ENCODE results near the gene CHMP4A.
"Not testable (repeated sequence)": the region's sequence is repeated elsewhere in the genome, so short reads cannot be mapped to it uniquely, and the experiment has no call there.

CHMP4A gene

DNA sequence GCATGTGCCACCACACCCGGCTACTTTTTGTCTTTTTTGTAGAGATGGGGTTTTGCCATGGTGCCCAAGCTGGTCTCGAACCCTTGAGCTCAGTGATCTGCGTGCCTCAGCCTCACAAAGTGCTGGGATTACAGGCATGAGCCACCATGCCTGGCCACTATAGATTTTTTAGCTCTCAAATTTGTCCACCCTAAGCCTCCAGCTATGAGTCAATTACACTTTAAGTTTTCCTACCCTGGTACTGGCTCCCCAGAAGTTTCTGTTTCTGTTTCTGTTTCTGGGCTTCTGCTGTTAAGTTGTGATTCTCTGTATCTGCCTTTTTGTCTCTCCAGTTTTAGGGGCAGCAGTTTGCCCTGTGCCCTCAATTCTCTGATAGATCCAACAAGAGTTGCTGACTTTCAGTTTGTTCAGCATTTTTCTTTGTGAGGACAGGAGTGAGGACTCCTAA lies 33.5 kb upstream of the CHMP4A start:
- DNase-seq: no peak

DNA sequence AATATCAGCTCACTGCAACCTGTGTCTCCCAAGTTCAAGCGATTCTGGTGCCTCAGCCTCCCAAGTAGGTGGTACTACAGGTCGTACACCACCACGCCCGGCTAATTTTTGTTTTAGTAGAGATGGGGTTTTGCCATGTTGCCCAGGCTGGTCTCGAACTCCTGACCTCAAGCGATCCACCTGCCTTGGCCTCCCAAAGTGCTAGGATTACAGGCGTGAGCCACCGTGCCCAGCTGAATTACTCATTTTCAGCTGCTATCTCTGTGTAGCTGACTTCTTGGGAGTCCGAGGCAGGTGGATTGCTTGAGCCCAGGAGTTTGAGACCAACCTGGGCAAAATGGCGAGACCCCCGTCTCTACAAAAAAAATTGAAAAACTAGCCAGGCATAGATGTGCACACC lies 32.1 kb upstream of the CHMP4A start:
- DNase-seq: not testable (repeated sequence)

DNA sequence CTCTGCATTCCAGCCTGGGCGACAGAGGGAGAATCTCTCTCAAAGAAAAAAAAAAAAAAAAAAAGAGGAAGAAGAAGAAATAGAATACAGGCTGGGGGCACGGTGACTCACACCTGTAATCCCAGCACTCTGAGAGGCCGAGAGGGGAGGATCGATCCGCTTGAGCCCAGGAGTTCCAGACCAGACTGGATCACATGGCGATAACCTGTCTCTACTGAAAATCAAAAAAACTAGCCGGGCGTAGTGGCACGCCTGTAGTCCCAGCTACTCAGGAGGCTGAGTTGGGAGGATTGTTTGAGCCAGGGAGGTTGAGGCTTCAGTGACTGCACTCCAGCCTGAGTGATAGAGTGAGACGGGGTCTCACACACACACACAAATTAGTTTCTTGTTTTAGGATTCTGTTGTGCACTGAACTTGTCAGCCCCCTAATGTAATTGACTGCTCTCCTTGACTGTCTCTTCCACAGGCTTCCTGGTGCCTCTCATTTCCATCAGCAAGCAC lies 30.1 kb upstream of the CHMP4A start:
- DNase-seq: no peak

DNA sequence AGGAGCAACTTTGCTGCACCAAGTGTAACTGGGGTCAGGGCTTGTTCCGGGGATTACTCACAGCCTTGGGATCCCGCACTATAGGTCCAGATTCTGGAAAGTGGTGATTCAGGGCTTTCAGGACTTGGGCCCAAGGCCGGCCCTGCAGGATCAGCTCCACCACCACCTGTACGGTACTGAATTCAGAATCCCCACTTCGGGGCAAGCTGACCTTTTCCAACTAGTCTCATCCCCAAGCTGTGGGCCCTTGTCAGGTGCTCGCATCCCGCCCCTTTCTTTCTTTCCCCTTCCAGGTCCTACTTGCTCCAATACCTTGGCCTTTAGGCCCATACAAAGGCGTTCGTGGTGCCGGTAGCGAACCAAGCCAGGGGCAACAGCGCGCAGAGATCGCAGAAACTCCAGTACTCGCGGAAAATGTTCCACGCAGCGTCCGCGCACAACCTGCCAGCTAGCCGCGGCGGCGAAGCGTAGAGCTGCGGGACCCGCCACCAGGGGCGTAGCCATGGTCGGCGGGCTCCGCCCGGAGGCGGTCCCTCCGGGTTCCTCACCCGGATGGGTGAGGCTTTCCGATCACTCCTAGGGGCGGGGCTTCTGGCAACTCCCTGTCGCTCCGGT lies 28.6 kb upstream of the CHMP4A start:
- peak; percentile 92 for DNase-seq

DNA sequence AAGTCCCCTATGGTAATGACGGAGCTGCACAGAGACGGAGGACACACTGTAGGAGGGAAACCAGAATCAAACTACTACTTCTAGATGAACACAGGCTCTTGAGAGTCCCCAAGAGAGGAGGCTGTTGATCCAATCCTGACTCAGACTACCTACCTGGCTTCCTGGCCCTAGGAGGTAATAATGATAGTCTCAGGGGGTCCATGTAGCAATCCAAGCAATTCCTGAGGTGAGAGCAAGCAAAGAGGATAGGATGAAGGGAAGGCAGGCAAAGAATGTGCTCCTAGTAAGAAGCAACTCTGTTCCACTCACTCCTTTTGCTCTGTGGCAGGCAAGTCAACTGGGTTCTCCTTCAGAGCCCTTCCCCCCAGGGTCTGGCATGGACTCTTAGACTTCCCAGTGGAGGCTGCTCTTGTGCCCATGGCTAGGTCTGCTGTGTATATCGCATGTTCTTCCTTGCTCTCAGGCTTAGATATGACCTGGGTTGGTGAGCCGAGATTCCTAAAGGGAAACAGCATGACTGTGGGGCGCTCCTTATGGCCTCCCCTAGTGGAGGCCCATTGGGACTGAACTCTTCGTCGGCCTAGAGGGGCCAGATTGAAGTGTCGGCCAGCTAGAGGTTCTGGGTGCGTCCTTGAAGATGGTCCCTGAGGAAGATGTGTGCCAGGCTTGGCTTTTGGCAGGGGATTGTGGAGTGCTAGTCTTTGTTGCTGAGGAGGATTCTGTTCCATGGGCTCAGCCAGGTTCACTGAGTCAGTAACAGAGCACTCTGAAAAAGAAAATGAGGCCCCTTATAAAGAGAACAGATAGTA lies 27.0 kb upstream of the CHMP4A start:
- no peak for DNase-seq

DNA sequence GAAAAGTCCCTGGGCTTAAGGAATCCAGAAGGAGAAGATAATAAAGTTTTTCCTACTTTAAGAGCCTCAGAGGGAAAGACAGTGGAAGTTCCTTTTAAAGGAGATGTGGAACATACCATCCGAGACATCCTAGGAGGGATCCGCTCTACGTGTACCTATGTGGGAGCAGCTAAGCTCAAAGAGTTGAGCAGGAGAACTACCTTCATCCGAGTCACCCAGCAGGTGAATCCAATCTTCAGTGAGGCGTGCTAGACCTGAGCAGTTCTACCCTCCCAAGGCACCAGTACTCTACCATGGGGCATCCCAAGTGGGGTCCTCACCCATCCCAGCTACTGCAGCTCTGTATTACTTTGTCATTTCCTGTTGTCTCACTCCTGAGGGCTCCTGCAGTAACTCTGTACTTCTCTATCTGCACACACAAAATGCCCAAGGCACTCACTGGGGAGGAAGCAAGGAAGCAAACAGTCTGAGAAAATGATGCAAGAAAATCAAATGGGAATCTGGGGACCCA lies 25.3 kb upstream of the CHMP4A start:
- no peak for DNase-seq

DNA sequence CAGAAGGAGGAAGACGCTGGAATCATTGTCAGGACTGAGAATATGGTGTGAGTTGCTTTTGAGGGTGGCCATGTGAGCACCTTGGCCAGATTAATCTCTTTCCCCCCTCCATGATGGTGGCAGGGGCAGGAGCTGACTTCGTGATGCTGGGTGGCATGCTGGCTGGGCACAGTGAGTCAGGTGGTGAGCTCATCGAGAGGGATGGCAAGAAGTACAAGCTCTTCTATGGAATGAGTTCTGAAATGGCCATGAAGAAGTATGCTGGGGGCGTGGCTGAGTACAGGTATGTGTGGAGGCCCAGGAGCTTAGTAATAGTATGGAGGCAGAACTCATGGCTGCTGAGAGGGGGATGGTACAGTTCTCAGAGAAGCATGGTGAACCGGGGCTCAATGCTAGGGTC lies 24.8 kb upstream of the CHMP4A start:
- no peak for DNase-seq

DNA sequence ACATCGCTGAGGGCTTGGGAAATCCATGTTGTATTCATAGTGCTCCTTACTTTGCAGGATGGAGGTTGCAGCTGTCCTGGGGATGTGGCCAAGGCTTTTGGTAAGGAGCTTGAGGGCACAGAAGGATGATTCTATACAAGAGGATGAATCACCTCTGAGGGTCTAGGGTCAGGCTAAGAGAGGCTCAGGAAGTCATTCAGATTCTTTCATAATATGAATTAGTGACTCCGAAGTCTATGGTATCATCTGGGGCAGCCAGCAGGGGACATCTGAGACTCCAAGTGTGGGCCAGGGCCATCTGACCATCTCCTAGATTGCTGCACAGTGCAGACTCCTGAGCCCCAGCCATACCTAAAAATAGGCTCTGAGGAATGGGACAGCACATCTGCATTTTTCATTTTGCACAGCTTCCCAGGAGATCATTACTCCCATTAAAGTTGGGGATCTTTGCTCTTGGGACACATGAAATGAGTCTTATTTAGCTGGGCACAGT lies 24.2 kb upstream of the CHMP4A start:
- DNase-seq: no peak

DNA sequence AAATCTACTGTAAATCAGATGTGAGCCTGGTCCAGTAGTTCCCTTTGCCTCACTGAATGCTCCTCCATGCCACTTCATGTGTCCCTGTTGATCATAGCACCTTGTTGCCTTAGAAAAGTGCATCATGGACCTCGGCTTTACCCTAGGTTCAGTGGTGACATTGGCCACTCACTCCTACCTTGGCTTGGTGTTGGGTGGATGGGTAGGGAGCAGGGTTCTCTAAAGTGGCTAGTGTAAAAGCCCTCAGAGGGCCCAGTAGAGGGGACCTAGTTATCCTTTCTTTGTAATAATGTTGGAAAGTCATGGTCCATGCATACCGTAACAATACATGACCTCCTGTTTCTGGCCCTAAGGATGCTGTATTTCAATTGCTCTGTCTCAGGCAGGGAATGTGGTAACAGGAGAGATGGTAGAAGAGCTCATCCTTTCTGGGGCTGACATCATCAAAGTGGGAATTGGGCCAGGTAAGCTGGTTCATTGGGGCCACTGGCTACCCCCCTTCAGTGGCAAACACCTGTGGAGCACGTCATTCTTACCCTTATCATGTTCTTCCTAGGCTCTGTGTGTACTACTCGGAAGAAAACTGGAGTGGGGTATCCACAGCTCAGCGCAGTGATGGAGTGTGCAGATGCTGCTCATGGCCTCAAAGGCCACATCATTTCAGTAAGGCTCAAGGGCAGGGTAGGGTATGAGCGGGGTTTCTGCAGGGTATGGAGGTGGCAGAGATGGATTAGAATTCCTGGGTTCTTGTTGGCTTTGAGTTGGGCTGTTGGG lies 23.6 kb upstream of the CHMP4A start:
- DNase-seq: no peak

DNA sequence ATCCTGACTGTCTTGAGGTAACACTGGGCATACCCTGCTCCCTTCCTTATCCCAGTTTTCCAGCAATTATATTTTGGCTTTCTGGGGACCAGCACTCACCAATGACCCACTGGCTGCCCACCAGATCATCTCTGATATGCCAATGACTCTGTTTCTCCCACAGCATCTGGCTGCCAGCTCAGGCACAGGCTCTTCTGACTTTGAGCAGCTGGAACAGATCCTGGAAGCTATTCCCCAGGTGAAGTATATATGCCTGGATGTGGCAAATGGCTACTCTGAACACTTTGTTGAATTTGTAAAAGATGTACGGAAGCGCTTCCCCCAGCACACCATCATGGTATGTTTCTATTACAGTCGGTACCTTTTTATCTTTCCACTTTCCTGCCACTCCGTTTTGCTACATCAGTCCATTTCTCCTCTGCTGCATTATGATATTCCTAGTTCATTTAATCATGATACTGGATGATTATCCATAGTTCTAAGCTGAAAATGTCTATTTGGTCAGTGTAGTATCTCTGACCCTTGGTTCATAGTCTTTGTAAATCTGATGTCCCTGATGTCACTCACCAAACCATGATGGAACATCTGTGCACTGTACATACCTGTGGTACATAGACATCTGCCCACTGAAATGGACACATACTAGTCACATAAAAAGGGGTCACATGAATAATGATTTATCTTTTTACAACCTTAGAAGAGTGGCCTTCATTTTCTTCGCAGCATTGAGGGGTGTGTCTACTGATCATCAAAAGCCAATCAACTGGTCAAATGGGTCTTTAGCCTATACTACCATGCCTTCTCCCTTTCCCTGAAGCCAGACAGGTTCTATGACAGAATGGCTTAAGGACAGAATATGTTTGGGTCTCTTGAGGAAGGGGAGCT lies 22.8 kb upstream of the CHMP4A start:
- DNase-seq: no peak

DNA sequence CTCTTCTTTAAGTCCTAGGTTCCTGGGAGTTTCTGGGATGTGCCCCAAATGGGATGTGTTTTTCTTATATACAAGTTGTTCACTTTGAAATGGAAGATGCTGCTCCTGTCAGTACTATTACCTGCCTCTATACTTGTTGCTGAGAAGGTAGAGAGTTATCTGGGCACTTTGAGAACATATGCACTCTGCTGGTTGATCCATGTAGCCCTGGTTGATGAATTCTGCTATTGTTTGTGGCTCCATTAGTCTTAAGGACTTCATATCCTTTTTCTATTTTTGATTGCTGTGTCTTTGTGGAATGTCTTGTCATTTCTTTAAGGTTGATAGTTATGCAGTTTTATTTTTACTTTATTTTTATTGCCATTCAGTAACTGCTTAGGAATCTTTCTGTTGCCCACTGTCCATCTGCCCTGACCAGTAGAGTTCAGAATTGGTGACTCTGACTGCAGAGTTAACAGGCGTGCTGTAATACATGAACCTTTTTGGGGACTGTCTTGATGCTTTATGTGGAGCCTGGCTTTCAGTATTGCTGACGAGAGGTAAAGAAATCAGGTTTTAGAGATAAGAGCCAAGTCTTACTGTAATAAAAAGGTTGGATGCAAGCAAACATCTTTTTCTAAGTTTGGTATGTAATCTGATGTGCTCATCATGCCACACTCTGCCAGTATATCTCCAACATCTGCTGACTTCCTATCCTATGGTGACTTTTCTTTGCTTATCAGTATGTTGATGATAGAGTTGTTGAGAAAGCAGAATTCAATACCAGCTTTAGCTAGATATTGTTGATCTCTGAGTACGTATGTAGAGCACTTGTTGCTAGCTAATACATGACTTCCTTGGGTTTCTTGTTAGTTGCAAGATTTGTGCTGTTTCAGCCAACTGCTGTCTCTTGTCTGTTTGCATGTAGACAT lies 21.1 kb upstream of the CHMP4A start:
- no peak for DNase-seq

DNA sequence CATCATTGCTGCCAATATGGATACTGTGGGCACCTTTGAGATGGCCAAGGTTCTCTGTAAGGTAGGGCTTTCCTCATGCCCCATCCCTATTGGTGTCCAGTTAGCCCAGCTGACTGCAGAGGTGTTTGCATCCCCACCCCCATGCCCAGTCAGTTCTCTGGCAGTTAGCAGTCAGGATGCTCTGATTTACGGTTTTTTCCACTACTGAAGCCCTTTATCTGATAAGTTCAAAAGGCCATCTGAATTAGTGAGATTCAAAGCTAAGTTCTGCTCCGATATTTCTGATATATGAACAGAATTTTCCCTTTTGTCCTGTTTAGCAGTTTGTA lies 20.2 kb upstream of the CHMP4A start:
- no peak for DNase-seq

DNA sequence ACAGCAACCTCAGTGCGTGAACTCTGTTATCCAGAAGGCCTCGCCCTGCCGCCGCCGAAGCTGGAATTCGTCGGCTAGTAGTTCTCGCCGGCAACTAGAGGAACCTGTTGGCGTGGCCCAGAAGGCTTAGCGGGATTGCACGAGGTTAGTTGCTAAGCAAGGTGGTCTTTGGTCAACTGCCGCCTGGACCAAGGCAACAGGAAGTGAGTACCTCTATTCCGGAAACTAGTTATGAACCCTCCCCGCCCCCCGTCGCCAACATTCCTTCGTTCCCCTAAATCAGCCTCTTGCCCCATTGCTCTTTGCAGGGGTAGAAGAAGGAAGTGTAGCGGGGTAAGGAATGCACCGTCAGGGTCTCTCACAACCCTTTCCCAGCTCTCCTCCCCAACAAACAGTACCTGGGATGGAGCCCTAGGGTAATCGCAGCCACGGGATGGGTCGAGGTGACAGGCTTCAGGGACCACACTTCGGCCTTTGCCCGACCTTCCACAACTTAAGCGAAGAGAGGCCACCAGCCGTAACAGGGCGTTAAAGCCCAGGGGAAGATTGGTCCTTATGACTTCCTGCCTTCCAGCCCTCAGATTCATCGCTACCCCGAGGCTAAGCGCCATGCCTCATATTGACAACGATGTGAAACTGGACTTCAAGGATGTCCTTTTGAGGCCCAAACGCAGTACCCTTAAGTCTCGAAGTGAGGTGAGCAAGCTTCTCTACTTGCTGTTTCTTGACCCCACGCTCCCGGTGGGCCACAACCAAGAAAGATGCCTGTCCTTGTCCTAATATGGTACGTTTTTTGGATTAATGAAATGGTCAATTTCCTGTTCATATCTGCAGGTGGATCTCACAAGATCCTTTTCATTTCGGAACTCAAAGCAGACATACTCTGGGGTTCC lies 19.6 kb upstream of the CHMP4A start, which contains the start of gene GMPR2:
GMPR2 (plus strand) TSS at position 285 of the 893 bp plus-strand sequence; CDS start at position 610, 325 bp downstream.
- DNase-seq: peak; percentile 37

DNA sequence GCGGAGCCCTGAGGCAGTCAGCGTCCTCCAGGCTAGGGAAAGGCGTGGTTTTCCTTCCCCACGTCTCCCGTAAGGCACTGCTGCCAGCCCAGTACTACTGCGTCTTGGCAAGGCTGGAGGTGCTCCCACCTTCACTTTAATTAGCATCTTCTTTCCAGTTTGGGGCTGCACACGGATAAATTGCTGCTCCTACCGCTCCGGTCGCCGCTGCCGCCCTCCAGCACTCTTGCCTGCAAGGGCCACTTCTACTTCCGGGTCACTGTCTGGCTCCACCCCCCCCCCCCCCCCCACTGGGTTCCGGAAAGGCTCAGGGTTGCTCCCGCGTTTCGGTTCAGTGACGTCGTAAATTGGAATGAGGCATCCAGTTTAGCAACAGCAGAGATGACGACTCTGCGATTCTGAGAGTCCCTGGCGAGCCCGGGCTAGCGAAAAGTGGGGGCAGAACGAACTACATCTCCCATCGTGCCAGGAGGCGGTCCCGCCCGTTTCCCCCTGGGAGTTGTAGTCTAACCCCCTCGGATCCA lies 18.9 kb upstream of the CHMP4A start, which contains the start of gene NEDD8:
NEDD8 (minus strand) TSS at position 247 of the 524 bp plus-strand sequence; CDS start at position 147, 100 bp downstream.
- peak; percentile 86 for DNase-seq

DNA sequence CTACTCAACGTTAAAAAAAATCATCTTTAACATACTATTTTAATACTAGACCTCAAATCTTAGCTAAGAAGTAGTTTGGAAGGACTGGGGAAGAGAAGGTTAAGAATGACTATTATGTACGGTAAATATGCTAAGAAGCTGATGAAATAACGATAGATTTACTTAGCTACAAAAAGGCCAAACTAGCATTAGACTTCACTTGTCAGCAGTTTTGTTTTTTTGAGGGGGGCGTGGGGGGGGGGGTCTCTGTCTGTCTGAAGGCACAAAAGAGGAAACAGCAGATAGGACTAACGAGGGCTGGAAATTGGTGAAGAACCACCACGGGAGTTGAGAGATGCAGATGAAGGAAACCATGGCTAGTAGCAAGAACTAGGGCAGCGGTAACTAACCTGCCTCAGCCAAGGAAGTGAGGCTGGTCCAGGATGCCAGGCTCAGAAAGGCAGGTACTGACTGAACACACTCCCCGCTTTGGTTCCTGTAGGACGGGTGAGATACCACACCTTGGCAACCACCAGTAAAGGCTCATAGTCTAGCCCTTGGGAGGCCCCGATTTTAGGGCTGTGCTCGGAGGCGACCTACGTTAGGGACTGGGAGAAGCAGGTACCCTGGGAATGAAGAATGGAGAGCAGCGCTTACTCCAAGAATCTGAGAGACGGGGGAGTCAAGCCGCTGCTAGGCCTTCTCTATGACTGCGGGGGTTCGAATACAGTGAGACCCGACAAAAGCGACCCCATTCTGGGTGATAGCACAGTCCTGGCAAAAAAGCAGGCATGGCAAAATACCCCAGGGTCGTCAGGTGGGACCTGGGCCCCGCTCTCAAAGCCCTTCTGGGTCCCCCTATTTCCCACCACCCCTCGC lies 18.2 kb upstream of the CHMP4A start:
- DNase-seq: no peak

DNA sequence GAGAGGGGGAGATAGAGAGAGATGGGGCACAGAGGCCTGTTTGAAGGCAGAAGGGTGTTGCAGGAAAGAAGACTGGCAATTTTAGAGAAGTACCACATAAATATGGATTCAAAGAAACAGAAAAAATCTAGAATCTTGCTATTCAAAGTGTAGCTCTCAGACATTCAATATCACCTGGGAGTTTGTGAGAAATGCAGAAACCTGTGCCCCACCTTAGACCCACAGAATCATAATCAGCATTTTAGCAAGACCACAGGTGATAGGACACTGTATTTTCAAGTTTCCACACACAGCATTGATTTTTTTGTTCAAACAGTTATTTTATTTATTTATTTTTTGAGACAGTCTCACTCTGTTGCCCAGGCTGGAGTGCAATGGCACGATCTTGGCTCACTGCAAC lies 15.6 kb upstream of the CHMP4A start:
- no peak for DNase-seq

DNA sequence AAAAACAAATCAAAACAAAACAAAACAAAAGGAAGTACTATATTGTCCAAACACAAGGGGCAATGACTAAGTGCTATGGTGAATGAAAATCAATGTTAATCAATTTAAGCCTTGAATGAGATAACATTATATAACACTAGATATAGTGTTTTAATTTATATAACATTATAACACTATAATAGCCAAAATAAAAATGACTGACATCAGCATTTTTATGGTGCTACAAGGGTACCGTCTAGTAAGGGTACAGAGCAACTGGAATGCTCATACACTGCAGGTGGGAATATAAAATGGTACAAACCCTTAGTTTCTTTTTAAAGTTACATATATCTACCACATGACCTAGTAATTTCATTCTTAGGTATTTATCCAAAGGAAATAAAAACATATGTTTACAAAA lies 13.2 kb upstream of the CHMP4A start:
- DNase-seq: no peak

DNA sequence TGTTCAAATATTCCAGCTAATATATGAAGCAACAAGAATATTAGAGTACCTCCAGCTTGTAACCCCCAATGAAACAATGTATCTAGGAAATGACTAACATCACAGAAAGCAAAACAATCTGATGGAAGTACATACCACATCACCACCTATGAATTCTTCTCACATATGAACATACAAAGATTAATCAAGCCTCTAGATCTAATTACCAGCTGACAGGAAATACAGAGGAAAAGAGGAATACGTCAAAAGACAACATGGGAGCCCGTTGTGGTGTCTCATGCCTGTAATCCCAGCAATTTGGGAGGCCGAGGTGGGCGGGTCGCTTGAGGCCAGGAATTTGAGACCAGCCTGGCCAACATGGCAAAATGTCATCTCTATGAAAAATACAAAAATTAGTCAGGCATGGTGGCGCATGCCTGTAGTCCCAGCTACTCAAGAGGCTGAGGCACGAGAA lies 11.4 kb upstream of the CHMP4A start:
- DNase-seq: no peak
